Right lobe of liver (tissue), 4 donors: ENCODE data around the gene ZDBF2.

Experiments
- CTCF ChIP-seq, 4 donors: fragments of 200-600 bp in 3 of 4; fragments of 450-650 bp in 1 of 4; IDR thresholded peaks; one replicate each; pipeline versions ENCODE4 v1.5.1 to v1.8.0; 2016 to 2022; ENCODE audit warnings: antibody characterized with exemption in 4 of 4, mild to moderate bottlenecking in 2 of 4
- POLR2A ChIP-seq: fragments of 450-650 bp; IDR thresholded peaks from one replicate; pipeline ENCODE4 v1.6.1; 2017; ENCODE audit warnings: antibody characterized with exemption, mild to moderate bottlenecking
- donor health status: DM: no; HTN: no; CAD: no.
- donor health status: DM: no; HTN: no; CAD: no.
- donor health status: DM: no; HTN: yes; CAD: no.

DNA sequence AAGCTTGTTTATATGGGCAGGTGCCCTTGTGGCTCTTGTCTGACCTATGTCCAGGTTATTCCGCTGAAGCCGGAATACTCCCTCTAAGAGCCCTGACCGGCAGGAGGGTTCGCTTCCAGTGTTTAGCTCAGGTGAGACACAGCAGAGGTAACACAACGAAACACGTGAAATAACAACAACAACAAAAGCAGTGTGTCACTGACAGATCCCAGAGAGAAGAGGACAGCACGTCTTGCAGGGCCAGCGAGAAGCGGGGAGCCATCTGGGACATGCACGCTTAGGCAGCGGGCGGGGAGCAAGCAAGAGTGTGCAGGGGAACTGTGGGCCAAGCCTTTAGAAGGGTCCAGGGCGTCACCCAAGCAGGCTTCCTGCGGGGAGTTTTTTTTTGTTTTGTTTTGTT is 17.1 kb upstream of the ZDBF2 start:
- TF ChIP-seq CTCF (IDR thresholded peaks at IDR 0.05) (no peak), POLR2A (no peak)
